ENCODE results near the gene INTS14. TPM values are rescaled to one million over a fixed set of nuclear protein-coding genes. Genes with fewer than 3 reads are reported as not detected.

The INTS14 gene
- total RNA-seq, 1 donor from 2014 or later, result 40.9 TPM

DNA sequence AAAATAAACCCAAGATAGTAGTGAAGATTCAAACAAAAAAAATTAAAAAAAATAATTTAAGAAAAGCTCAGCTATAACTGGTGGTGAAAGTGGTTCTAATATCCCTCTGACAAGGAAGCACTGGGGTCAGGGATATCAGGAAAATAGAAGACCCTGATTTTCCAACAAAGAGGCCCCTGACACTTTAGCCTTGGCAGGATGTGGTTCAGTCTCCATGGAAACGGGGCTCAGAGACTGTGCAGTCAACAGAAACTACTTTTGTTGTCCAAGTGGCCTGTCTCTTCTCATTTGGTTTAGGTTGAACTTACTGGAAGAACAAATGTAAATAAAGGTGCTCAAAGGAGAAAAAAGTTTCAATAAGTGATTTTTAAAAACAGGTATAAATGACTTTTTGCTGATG is 27.2 kb downstream of the INTS14 start:
- TF ChIP-seq, protein P1, sequence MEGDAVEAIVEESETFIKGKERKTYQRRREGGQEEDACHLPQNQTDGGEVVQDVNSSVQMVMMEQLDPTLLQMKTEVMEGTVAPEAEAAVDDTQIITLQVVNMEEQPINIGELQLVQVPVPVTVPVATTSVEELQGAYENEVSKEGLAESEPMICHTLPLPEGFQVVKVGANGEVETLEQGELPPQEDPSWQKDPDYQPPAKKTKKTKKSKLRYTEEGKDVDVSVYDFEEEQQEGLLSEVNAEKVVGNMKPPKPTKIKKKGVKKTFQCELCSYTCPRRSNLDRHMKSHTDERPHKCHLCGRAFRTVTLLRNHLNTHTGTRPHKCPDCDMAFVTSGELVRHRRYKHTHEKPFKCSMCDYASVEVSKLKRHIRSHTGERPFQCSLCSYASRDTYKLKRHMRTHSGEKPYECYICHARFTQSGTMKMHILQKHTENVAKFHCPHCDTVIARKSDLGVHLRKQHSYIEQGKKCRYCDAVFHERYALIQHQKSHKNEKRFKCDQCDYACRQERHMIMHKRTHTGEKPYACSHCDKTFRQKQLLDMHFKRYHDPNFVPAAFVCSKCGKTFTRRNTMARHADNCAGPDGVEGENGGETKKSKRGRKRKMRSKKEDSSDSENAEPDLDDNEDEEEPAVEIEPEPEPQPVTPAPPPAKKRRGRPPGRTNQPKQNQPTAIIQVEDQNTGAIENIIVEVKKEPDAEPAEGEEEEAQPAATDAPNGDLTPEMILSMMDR (conservative IDR thresholded peaks at IDR 0.05; ENCODE audit: low read depth, low read length), result no peak
- H3K4me3 ChIP-seq (ENCODE audit: low read depth, low read length), result no peak overlapping the region
- DNase-seq (ENCODE audit: low read depth), result no peak

DNA sequence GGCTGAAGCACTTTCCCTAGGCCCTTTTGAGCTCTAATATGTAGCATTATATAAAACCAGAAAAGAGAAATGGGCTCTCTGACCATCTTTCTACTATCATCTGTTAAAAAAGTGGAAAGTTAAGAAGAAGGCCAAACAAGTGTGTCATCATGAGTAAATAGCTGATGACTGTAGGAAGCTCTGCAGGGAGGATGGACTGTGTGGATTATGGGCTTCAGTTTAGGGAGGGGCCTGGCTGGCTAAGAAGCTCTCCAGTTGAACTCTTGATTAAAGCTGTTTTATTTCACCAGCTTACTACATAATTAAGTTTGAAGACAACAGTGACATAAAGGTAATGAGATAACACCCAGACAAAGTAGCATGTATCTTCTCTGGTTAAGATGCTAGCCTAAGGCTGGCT is 30.6 kb downstream of the INTS14 start:
- H3K4me3 ChIP-seq (ENCODE audit: low read depth, low read length), result no peak overlapping the region
- no peak for DNase-seq (ENCODE audit: low read depth)
- TF ChIP-seq, protein P1 (conservative IDR thresholded peaks at IDR 0.05; ENCODE audit: low read depth, low read length), result no peak

DNA sequence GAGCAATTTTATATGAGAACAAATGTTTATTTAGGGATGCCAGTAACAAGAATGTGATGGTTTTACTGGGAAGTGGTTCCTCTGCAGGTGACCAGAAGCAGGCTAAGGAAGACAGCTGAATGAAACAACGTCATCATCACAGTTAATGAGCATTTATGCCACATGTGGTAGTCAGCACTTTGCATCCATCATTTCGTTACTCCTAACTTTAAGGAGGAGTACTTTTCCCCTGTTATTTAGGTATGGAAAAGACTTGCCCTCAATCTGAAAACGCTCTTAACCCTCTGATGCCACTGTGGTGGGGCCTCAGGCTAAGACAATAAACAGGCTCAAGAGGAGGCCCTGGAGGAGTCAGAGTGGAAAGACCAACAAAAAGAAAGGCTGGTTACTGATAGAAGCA is 31.2 kb downstream of the INTS14 start:
- TF ChIP-seq, protein P1 (conservative IDR thresholded peaks at IDR 0.05; ENCODE audit: low read depth, low read length), result no peak
- no peak overlapping the region for H3K4me3 ChIP-seq (ENCODE audit: low read depth, low read length)
- DNase-seq (ENCODE audit: low read depth), result no peak

DNA sequence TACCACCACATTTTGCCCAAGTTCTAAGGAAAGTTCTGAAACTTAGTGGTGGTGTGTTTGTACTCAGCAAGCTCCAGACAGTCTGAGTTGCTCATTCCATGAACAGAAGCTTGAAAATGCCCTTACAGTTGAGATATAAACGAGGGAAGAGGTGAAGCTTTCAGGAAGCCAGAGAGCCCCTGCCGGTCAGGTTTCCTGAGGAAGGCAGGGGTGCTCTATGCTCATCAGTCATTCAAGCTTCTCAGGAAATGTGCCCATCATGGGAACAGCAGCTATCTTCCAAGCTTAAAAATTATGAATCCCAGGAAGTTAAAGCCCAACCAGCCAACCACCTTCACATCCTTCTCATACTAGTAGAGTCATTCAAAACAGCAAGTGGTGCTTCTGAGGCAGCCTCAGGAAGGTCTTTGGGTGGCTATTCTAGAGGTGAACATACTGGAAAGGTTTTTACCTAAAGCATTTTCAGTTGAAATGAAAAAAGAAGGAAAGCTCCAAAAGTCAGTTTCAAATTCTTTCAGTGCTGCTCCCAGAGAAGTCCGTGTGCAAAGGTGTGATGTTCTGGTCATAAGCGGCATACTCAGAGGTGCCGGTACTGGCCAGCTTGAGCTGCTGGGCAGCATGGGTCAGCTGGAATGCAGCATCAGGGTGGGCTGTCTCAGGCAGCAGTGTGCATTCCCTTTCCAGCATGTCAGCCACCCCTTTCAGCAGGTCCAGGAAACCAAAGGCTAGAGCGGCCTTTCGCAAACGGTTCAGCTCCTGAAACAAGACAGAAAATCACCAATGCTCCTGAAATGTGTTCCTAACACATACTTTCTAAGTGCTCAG is 31.8 kb downstream of the INTS14 start:
- TF ChIP-seq, protein P1 (conservative IDR thresholded peaks at IDR 0.05; ENCODE audit: low read depth, low read length), result no peak
- no peak overlapping the region for H3K4me3 ChIP-seq (ENCODE audit: low read depth, low read length)
- no peak for DNase-seq (ENCODE audit: low read depth)

DNA sequence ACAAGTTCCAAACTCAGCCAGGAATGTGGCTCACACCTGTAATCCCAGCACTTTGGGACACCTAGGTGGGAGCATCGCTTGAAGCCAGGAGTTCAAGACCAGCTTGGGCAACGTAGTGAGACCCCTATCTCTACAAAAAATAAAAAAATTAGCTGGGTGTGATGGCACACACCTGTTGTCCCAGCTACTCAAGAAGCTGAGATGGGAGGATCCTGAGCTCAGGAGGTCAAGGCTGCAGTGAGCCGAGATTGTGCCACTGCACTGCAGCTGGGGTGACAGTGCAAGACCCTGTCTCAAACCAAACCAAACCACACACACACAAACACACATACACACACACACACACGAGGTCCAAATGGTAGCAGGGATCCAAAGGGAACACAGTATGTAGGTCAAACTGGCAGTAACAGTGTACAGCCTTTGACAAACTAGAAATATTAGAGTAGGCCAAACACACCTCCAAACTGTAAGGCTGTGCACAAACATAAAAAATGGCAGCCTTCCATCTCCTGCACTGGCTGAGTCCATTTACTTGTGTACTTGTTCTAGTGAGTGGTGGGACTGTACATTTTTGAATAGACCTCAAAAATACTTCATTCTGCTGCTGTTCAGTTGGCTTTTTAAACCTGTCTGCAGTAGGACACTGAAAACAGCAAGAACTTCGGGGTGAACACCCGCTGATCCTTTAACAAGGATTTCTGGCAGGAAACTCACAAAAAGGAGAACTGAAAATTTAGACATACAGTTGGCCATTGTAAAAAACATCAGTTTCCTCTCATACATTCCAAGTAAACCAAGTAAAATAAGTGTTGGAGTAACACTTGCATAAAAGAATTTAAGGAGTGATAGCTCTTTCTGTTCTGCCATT is 33.6 kb downstream of the INTS14 start:
- TF ChIP-seq, protein P1 (conservative IDR thresholded peaks at IDR 0.05; ENCODE audit: low read depth, low read length), result no peak
- no peak overlapping the region for H3K4me3 ChIP-seq (ENCODE audit: low read depth, low read length)
- DNase-seq (ENCODE audit: low read depth), result no peak

DNA sequence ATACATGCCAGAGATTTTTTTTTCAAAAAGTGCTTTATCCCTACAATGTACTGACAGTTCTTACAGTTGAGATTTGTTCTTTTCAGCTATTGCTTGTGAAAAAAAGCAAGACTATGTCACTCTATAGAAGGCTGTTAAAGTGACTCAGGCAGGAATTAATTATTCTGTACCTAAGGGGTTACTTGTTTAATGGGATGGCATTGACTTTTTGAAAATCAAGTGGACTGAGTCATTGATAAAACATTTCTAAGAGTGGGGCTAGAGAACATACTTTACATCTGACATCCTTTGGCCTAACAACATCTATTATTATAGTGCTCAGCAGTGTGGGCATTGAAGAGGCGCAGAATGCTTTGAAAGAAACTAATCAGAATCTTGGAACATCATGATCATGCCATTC is 34.3 kb downstream of the INTS14 start:
- H3K4me3 ChIP-seq (ENCODE audit: low read depth, low read length), result no peak overlapping the region
- peak; percentile 45 for DNase-seq (ENCODE audit: low read depth)
- TF ChIP-seq, protein P1 (conservative IDR thresholded peaks at IDR 0.05; ENCODE audit: low read depth, low read length), result no peak
